Mesendoderm (in vitro differentiated cells): ENCODE measurements around the gene ATP9A.

Experiments used
- DNase-seq: peaks from one replicate; pipeline ENCODE4 v3.0.0; 2013
- H2AK5ac ChIP-seq: 2 replicates; pipeline ENCODE4 v1.6.1; 2013; ENCODE audit warnings: low read length, inconsistent platforms
- H2BK120ac ChIP-seq: 2 replicates; pipeline ENCODE4 v1.6.1; 2013; ENCODE audit warnings: low read depth, mild to moderate bottlenecking, low read length, moderate library complexity, mixed read lengths
- H2BK15ac ChIP-seq: replicated peaks from 2 replicates; pipeline ENCODE4 v1.6.1; 2013; ENCODE audit warnings: low read depth, mild to moderate bottlenecking, moderate library complexity
- H2BK5ac ChIP-seq: 2 replicates; pipeline ENCODE4 v1.6.1; 2013; ENCODE audit warnings: low read length, inconsistent platforms
- H3K18ac ChIP-seq: 2 replicates; pipeline ENCODE4 v1.6.1; 2013; ENCODE audit warnings: mild to moderate bottlenecking, low read length, mixed read lengths
- H3K23ac ChIP-seq: one replicate; pipeline ENCODE4 v1.6.1; 2013; ENCODE audit warnings: low read length
- H3K27ac ChIP-seq: 2 replicates; pipeline ENCODE4 v1.5.1; 2013; ENCODE audit warnings: low read depth, mild to moderate bottlenecking, inconsistent platforms, low read length, moderate library complexity
- H3K27me3 ChIP-seq: 2 replicates; pipeline ENCODE4 v1.6.1; 2013; ENCODE audit warnings: low read length, control low read depth, mild to moderate bottlenecking, inconsistent platforms; ENCODE audit not compliant: insufficient read depth, poor library complexity
- H3K36me3 ChIP-seq: 2 replicates; pipeline ENCODE4 v1.6.1; 2013; ENCODE audit warnings: low read length, inconsistent platforms; ENCODE audit not compliant: control insufficient read depth, insufficient read depth
- H3K4ac ChIP-seq: one replicate; pipeline ENCODE4 v1.6.1; 2013; ENCODE audit warnings: low read depth, mild to moderate bottlenecking, low read length, moderate library complexity
- H3K4me1 ChIP-seq: 2 replicates; pipeline ENCODE4 v1.6.1; 2013; ENCODE audit warnings: low read depth, low read length, inconsistent platforms; ENCODE audit not compliant: control insufficient read depth
- H3K4me2 ChIP-seq: 2 replicates; pipeline ENCODE4 v1.6.1; 2013; ENCODE audit warnings: low read length
- H3K4me3 ChIP-seq: 2 replicates; pipeline ENCODE4 v1.5.1; 2013; ENCODE audit warnings: mild to moderate bottlenecking, low read length
- H3K56ac ChIP-seq: one replicate; pipeline ENCODE4 v1.6.1; 2013; ENCODE audit warnings: low read length
- H3K79me1 ChIP-seq: 2 replicates; pipeline ENCODE4 v1.6.1; 2013; ENCODE audit warnings: low read length, inconsistent platforms
- H3K79me2 ChIP-seq: 2 replicates; pipeline ENCODE4 v1.6.1; 2013; ENCODE audit warnings: mild to moderate bottlenecking, low read length; ENCODE audit not compliant: control insufficient read depth, insufficient read depth
- H3K9ac ChIP-seq: 2 replicates; pipeline ENCODE4 v1.6.1; 2013; ENCODE audit warnings: low read length, inconsistent platforms
- H4K5ac ChIP-seq: one replicate; pipeline ENCODE4 v1.6.1; 2013; ENCODE audit warnings: low read length
- H4K8ac ChIP-seq: one replicate; pipeline ENCODE4 v1.6.1; 2013; ENCODE audit warnings: low read depth, mild to moderate bottlenecking, control low read depth, low read length, moderate library complexity
- WGBS: extraction: QIAGEN DNeasy Blood & Tissue Kit; methylation state at CpG from one replicate; pipeline ENCODE4 v1.1.7; 2013; ENCODE audit warnings: low lambda C conversion rate, missing lambda C conversion rate; ENCODE audit not compliant: insufficient coverage; ENCODE audit errors: extremely low coverage; 5-methylcytosine and 5-hydroxymethylcytosine counted together

The ATP9A gene

GRCh38 chr20:51592564-51592963, 175.6 kb downstream of the ATP9A start:
- H2BK5ac ChIP-seq, result no peak overlapping the region
- no peak overlapping the region for H3K4me2 ChIP-seq
- no peaks in the 10 kb centered on the region for H3K4me1 ChIP-seq
- no peaks in the 10 kb centered on the region for H3K27me3 ChIP-seq
- no CpG with 5 or more reads among the region's 8 CpGs for WGBS
- no peak overlapping the region for H3K4me3 ChIP-seq
- no peak overlapping the region for H4K5ac ChIP-seq
- no peak overlapping the region for H3K56ac ChIP-seq
- no peak overlapping the region for H3K9ac ChIP-seq
- H4K8ac ChIP-seq, result no peak overlapping the region
- DNase-seq, result no peak
- H3K18ac ChIP-seq, result no peak overlapping the region
- H2BK120ac ChIP-seq, result no peak overlapping the region
- H2AK5ac ChIP-seq, result no peak overlapping the region
- H3K36me3 ChIP-seq, result no peaks in the 10 kb centered on the region
- no peak overlapping the region for H3K27ac ChIP-seq
- H3K79me1 ChIP-seq, result no peaks in the 10 kb centered on the region
- no peak overlapping the region for H2BK15ac ChIP-seq
- no peak overlapping the region for H3K23ac ChIP-seq
- H3K4ac ChIP-seq, result no peak overlapping the region
- H3K79me2 ChIP-seq, result no peaks in the 10 kb centered on the region

- H3K79me2 ChIP-seq, result no peaks in the 10 kb centered on the region
- no peak overlapping the region for H3K4ac ChIP-seq
- no peak overlapping the region for H2BK15ac ChIP-seq
- WGBS, result no CpG with 5 or more reads among the region's 10 CpGs
- H3K27ac ChIP-seq, result no peak overlapping the region
- no peak overlapping the region for H3K56ac ChIP-seq
- H4K5ac ChIP-seq, result no peak overlapping the region
- H3K9ac ChIP-seq, result no peak overlapping the region
- H3K23ac ChIP-seq, result no peak overlapping the region
- H2BK120ac ChIP-seq, result no peak overlapping the region
- H3K4me2 ChIP-seq, result no peak overlapping the region
- H3K79me1 ChIP-seq, result no peaks in the 10 kb centered on the region
- H3K4me3 ChIP-seq, result no peak overlapping the region
- H2BK5ac ChIP-seq, result no peak overlapping the region
- H2AK5ac ChIP-seq, result no peak overlapping the region
- no peaks in the 10 kb centered on the region for H3K4me1 ChIP-seq
- no peaks in the 10 kb centered on the region for H3K27me3 ChIP-seq
- no peaks in the 10 kb centered on the region for H3K36me3 ChIP-seq
- no peak overlapping the region for H4K8ac ChIP-seq
- DNase-seq, result no peak
- H3K18ac ChIP-seq, result no peak overlapping the region
Measured at GRCh38 chr20:51591871-51592270, 176.3 kb downstream of the ATP9A start.

DNA sequence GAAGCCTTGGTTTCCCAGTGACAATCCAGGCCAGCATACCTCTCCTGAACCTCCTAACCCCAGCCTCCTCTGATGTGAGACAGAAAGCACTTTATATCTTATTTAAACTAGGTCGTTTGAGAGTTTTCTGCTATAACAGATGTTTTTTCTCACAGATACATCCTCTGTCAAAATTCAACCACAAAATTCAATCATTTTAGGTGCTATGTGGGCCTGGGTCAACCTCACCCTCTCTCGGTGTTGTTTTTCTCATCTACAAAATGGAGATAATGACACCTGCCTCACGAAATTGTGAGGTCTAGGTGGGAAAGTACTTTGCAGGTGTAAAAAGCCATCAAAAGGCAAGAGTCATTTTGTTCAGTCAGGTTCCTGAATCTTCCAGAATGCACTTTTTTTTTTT, 179.4 kb downstream of the ATP9A start:
- Histone ChIP-seq H3K9ac (no peak overlapping the region), H3K18ac (no peak overlapping the region), H3K4ac (no peak overlapping the region), H4K5ac (no peak overlapping the region), H2BK15ac (no peak overlapping the region), H3K79me2 (no peaks in the 10 kb centered on the region), H3K4me2 (no peak overlapping the region), H2BK5ac (no peak overlapping the region), H3K23ac (no peak overlapping the region), H3K56ac (no peak overlapping the region), H2BK120ac (no peak overlapping the region), H3K79me1 (no peaks in the 10 kb centered on the region), H3K27ac (no peak overlapping the region), H3K4me3 (no peak overlapping the region), H4K8ac (no peak overlapping the region), H3K27me3 (no peaks in the 10 kb centered on the region), H3K36me3 (no peaks in the 10 kb centered on the region), H3K4me1 (no peaks in the 10 kb centered on the region), H2AK5ac (no peak overlapping the region)
- DNase-seq, result no peak
- WGBS, result no CpG with 5 or more reads among the region's 3 CpGs

- H3K36me3 ChIP-seq, result no peaks in the 10 kb centered on the region
- no peak overlapping the region for H2AK5ac ChIP-seq
- H3K4me2 ChIP-seq, result no peak overlapping the region
- no peak overlapping the region for H4K5ac ChIP-seq
- no peaks in the 10 kb centered on the region for H3K4me1 ChIP-seq
- no CpG with 5 or more reads among the region's 4 CpGs for WGBS
- no peaks in the 10 kb centered on the region for H3K27me3 ChIP-seq
- no peak overlapping the region for H3K18ac ChIP-seq
- no peak overlapping the region for H3K9ac ChIP-seq
- no peak overlapping the region for H3K4me3 ChIP-seq
- no peak overlapping the region for H3K4ac ChIP-seq
- no peak overlapping the region for H4K8ac ChIP-seq
- H3K79me1 ChIP-seq, result no peaks in the 10 kb centered on the region
- H3K27ac ChIP-seq, result no peak overlapping the region
- H3K56ac ChIP-seq, result no peak overlapping the region
- no peaks in the 10 kb centered on the region for H3K79me2 ChIP-seq
- H2BK15ac ChIP-seq, result no peak overlapping the region
- no peak overlapping the region for H2BK5ac ChIP-seq
- H3K23ac ChIP-seq, result no peak overlapping the region
- no peak overlapping the region for H2BK120ac ChIP-seq
- no peak for DNase-seq
Measured at GRCh38 chr20:51587145-51587544, 181.0 kb downstream of the ATP9A start.

- Histone ChIP-seq H3K56ac (no peak overlapping the region), H3K27me3 (no peaks in the 10 kb centered on the region), H3K79me1 (no peaks in the 10 kb centered on the region), H3K27ac (no peak overlapping the region), H3K23ac (no peak overlapping the region), H3K18ac (no peak overlapping the region), H2BK120ac (no peak overlapping the region), H3K9ac (no peak overlapping the region), H3K4ac (no peak overlapping the region), H3K4me2 (no peak overlapping the region), H2AK5ac (no peak overlapping the region), H3K4me1 (no peaks in the 10 kb centered on the region), H3K36me3 (no peaks in the 10 kb centered on the region), H3K4me3 (no peak overlapping the region), H4K8ac (no peak overlapping the region), H2BK5ac (no peak overlapping the region), H2BK15ac (no peak overlapping the region), H4K5ac (no peak overlapping the region), H3K79me2 (no peaks in the 10 kb centered on the region)
- peak; percentile 90 for DNase-seq
- WGBS, result no CpG with 5 or more reads among the region's 4 CpGs
Measured at GRCh38 chr20:51586005-51586440, 182.2 kb downstream of the ATP9A start.

DNA sequence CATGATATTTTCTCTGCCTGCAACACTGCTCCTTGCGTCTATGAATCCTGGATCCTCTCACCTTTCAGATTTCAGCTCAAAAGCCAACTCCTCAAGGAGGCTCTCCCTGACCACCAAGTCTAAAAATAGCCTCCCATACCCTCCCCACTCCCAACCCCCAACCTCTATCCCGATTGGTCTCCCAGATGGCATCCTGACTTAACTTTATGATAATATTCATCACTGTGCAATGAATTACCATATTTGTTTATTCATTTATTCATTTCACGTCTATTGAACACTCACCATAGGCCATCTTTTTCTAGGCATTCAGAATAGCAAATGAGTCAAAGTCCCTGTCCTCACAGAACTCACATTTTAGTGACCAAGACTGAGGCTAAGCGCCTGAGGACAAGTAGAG, 183.0 kb downstream of the ATP9A start:
- H3K4me2 ChIP-seq, result no peak overlapping the region
- no peaks in the 10 kb centered on the region for H3K27me3 ChIP-seq
- H3K23ac ChIP-seq, result no peak overlapping the region
- no peak overlapping the region for H2BK5ac ChIP-seq
- H2BK15ac ChIP-seq, result no peak overlapping the region
- no peak overlapping the region for H3K56ac ChIP-seq
- H3K9ac ChIP-seq, result no peak overlapping the region
- no peak overlapping the region for H2BK120ac ChIP-seq
- H4K8ac ChIP-seq, result no peak overlapping the region
- no peak overlapping the region for H3K27ac ChIP-seq
- H2AK5ac ChIP-seq, result no peak overlapping the region
- H3K4me1 ChIP-seq, result no peaks in the 10 kb centered on the region
- no CpG with 5 or more reads among the region's 4 CpGs for WGBS
- no peak overlapping the region for H3K4ac ChIP-seq
- no peak overlapping the region for H3K4me3 ChIP-seq
- no peaks in the 10 kb centered on the region for H3K79me1 ChIP-seq
- no peak overlapping the region for H4K5ac ChIP-seq
- no peak for DNase-seq
- no peaks in the 10 kb centered on the region for H3K79me2 ChIP-seq
- no peak overlapping the region for H3K18ac ChIP-seq
- no peaks in the 10 kb centered on the region for H3K36me3 ChIP-seq
